GM19324 (cell line): ENCODE data around the gene DIMT1.
A peak's percentile ranks its signal among the peaks of the same experiment; 100 is the strongest.

ENCODE experiments used
- ATAC-seq: cut with Tn5 transposase; IDR thresholded peaks from one replicate; pipeline ENCODE4 v1.9.1; 2021; ENCODE audit warnings: mild to moderate bottlenecking, moderate library complexity; ENCODE audit not compliant: unreplicated experiment, low FRiP score

DIMT1 gene

GRCh38 chr5:62403411-62404250, at the start of gene DIMT1:
Gene DIMT1 (minus strand): TSS chr5:62403905. CDS start chr5:62403772, 133 bp downstream.
- ATAC-seq, result peak; percentile 100

DNA sequence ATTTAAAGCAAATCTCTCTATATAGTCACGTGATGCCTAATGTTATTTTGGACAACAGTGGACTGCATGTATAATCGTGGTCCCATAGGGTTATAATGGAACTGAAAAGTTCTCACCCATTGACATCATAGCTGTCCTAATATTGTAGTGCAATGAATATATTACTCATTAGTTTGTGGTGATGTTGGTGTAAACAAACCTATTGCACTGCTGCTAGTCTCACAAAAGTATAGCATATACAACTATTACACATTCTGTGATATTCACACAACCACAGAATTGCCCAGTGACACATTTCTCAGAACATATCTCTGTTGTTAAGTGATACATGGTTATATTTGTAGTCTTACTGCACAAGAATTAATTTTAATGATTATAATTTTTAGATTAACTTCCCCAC, 46.6 kb upstream of the DIMT1 start:
- no peak for ATAC-seq

GRCh38 chr5:62448528-62448927, 44.8 kb upstream of the DIMT1 start:
- ATAC-seq, result no peak

DNA sequence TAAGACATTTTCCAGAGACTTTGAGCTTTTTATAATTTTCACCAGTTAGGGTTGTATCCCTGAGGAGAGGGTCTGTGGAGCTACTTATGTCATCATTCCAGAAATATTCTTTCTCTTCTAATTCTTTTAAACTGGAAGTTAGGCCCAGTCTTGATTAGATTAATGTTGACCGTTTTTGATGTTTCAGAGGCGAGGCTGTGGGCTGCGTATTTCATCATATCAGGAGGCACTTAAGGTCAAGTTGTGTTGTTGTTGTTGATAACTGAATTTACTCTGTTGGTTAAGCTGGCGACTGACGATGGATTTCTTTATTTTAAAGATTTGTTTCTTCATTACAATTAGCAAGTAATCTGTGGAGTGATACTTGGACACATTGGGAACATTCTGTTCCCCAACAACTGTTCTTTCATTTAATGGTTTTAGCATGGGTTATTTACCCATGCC, 28.9 kb upstream of the DIMT1 start:
- ATAC-seq, result no peak

GRCh38 chr5:62431735-62432620, 28.3 kb upstream of the DIMT1 start:
- ATAC-seq, result no peak

GRCh38 chr5:62424763-62425162, 21.1 kb upstream of the DIMT1 start:
- ATAC-seq, result no peak

DNA sequence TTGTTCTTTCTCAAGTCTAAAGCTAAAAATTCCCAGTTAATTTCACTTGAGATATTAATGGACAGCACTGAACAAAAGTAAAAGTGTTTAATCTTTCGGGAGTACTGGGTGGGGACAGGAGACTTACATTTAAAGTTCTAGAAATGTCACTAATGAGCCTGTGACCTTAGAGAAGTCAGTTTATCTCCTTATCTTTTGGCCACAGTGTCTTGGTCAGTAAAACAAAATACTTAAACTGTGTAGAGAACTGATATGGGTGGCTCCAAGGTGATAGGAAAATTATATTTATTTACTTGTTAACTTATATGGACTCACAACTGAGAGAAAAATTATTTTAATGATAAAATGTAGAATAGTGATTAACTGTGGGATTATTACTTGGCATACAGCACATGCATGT, 17.7 kb upstream of the DIMT1 start:
- ATAC-seq, result no peak

- ATAC-seq, result no peak
Measured at GRCh38 chr5:62419609-62420008, 15.9 kb upstream of the DIMT1 start.

DNA sequence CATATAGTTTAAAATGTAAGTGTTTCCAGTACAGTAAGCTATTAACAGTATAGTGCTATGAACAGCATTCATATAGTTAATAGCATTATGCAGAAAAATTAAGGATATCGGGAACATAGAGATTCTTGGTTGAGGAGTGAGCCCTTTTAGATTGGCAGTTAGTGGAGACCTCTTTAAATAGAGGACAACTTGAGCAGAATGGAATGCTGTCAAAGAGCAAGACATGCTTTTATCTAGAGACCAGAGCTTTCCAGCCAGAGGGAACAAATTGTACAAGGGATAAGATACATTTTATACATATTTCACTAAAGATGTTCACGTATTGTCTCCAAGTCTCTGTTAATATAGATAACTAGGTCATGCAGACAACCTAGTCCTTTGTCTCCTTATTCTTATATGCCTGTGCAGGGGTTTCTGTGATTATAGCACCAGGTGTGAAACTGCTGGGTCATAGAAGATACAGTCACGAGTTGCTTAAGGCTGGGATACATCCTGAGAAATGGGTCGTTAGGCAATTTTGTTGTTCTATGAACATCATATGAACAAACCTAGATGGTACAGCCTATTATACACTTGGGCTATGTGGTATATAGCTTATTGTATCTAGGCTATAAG, 14.9 kb upstream of the DIMT1 start:
- ATAC-seq, result no peak

DNA sequence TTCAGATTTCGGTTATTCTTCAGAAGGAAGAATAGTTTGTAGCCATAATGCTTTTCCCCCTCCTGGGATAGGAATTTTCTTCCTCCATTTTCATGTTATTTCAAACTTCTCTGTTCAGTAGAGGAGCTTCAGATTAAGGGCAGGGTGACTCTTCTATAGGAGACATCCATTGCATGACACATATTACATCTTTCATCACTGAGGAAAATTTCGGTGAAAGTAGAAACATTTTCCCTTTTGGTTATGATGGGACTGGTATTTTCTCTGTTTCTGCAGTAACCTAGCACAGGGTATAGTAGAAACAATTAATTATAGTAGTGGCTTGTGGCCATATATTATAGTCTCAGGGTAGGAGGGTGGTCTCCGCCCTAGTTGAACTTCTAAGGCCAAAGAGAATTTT, 10.0 kb upstream of the DIMT1 start:
- no peak for ATAC-seq

DNA sequence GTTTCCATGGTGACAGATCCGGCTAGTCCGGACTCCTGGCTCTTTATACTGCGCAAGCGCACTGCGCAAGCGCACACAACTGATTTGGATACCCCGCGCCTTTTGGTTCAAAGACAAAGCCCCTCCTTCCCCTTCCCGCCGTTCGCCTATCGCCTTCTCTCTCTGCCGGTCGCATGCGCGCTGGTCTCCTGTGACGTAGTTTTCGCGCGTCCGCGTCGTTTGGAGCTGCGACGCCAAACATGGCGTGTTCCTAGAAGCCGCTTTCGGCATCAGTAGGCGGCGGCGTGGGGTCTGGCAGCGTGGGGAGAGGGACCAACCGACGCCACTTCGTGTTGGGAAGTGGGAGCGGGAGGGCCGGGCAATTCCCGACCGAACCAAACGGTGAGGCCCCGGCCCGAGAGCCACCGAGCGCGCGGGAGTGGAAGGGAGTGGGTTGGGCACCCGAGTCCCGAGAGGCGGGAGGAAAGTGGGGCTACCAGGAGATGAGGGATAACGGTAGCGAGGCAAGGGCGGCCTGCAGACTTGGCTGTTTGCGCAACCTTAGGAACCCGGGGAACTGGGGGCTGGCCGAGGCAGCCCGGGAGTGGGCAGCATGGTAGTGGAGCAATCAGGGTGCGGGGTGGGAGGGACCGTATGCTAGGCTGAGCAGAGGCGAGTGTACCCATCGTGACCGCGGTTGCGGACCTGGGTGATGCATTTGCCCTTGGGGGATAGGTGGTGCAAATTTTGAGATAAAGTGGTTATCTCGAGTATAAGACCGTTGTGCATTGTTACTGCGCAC, 9.0 kb upstream of the DIMT1 start, which contains the start of gene IPO11:
TSS of gene IPO11 (plus strand) at position 215 of the 781 bp plus-strand sequence. CDS start 24,517 bp downstream, outside the sequence.
- peak; percentile 99 for ATAC-seq

DNA sequence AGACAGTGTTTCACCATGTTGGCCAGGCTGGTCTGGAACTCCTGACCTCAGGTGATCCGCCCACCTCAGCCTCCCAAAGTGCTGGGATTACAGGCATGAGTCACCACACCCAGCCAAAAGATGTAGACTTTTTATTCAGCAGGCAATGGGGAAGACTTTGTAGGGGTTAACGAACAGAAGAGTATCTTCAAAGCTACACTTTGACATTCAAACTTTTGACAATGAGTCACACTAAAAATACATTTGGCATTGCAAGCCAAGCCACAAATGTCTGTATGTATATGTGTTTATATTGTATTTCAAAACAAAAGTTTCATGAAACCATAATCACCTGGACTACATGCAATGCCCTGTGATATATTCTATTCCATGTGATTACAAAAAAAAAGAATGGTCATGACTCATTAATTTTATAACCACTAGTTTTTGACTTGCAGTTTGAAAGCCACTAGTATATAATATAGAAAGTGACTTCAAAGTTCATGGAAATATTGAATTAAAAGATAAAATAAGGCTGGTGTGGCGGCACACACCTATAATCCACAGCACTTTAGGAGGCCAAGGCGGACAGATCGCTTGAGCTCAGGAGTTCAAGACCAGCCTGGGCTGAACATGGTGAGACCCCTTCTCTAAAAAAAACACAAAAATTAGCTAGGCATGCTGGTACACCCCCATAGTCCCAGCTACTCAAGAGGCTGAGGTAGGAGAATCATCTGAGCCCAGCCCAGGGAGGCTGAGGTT, 8.3 kb downstream of the DIMT1 start:
- no peak for ATAC-seq

GRCh38 chr5:62386824-62387223, 16.9 kb downstream of the DIMT1 start:
- ATAC-seq, result no peak

GRCh38 chr5:62385816-62386400, 17.8 kb downstream of the DIMT1 start:
- ATAC-seq, result no peak

DNA sequence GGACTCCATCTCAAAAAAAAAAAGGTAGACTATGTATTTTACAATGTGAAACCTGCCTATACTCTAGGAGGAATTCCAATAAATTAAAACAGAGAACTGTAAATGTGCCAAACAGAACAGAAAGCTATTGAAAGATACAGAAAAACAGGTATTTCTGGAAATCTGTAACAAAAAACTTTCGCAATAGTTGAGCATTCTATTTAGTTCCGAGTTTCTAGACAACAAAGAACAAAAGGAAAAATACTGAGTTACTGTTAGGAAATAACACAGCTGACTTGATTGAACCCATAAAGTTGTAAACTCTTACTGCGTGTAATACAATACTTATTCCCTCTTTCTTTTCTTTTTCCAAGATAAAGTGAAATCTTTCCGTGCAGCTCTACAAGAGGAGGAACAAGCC, 18.6 kb downstream of the DIMT1 start:
- ATAC-seq, result no peak

DNA sequence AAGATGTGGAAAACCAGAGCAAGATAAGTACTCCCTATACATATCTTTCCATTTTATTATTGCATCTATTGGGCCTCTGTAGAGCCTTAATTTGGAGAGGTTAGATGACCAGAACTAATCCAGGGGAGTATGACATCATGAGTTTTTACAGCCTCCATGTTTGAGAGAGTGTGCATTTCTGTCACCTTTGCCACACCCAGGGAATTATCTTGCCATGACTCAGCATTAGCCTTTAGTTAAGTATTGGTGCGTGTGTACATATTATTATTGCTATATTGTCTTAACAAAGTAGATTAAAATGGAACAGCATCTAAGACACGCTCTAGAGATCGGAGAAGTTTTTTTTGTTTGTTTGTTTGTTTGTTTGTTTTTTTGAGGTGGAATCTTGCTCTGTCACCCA, 27.6 kb downstream of the DIMT1 start:
- no peak for ATAC-seq

DNA sequence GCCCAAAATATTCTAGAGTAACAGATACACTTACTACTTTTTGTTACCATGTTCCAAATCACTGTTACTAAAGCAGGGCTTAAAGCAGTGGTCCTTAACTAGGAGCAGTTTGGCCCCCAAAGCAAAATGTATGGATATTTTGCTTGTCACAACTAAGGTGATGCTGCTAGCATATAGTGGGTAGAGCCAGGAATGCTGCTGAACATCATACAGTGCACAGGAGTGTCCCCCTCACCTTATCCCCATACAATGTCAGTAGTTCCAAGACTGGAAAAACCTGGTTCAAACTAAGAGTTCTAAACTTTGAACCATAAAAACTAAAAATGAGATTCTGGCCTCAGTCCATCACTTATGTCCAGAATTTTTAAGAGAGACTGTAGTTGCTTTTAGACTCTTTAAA, 28.1 kb downstream of the DIMT1 start:
- ATAC-seq, result no peak

DNA sequence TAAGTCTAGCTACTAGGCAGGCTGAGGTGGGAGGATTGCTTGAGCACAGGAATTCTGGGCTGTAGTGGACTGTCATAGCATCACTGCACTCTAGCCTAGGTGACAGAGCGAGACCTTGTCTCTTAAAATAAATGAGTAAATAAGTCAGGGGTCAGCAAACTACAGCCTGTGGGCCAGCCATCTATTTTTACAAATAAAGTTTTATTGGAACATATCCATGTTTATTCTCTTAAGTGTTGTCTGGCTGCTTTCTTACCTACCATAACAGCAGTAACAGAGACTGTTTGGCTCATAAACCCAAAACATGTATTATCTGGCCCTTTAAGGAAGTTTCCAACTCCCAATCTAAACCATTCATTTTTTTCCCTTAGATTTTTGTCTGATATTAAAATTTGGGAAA, 29.6 kb downstream of the DIMT1 start:
- no peak for ATAC-seq

DNA sequence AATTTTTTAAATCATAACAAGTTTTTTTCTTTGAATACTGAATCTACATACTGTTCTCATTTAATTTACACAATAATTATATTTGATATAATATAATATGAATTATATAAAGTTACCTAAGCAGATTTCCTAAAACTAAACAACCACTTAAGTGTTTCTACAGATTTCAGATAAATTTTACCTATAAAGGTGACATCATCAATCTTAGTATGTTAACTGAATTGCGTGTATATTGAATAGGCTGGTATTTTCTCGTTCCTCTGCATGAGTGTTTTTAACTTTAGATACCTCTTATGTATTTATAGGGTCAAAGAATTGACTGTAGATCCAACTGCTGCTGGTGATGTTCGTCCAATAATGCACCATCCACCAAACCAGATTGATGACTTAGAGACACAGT, 30.3 kb downstream of the DIMT1 start:
- no peak for ATAC-seq
